Esophagus muscularis mucosa (tissue), 3 donors: ENCODE data around the gene TUBGCP6.
A peak's percentile ranks its signal among the peaks of the same experiment; 100 is the strongest.

Experiments
- POLR2A ChIP-seq: fragments of 450-650 bp; IDR thresholded peaks from one replicate; pipeline ENCODE4 v1.6.1; 2017; ENCODE audit warnings: antibody characterized with exemption, moderate library complexity, mild to moderate bottlenecking, low read depth
- TF ChIP-seq, protein P1 (sequence below), 3 experiments: fragments of 200-600 bp in 2 of 3; fragments of 450-650 bp in 1 of 3; sonication (generic) in 2 of 3; IDR thresholded peaks; one replicate each; pipeline ENCODE4 v1.5.1; 2017 to 2019; ENCODE audit warnings: antibody characterized with exemption in 3 of 3, mild to moderate bottlenecking in 2 of 3, moderate library complexity in 1 of 3

DNA sequence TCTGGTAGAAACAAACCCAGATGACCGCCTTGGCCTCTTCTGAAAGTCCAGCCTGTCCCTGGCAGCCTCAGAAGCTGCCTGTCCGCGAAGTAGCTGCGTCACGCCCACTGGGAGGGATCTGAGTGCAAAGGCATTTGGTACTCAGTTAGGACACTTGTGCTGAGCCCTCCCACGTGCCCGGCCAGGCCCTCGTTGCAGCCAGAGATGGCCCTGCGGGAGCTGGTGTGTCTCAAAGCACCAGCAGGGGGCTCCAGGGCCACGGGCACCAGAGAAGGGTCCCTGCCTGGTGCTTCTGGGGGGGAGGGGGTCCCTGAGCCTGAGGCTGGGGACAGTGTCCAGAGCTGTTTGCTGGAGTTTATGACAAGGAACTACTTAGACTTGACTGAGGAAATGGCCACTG is 38.2 kb downstream of the TUBGCP6 start:
- TF ChIP-seq POLR2A = no peak
- TF ChIP-seq, protein P1, sequence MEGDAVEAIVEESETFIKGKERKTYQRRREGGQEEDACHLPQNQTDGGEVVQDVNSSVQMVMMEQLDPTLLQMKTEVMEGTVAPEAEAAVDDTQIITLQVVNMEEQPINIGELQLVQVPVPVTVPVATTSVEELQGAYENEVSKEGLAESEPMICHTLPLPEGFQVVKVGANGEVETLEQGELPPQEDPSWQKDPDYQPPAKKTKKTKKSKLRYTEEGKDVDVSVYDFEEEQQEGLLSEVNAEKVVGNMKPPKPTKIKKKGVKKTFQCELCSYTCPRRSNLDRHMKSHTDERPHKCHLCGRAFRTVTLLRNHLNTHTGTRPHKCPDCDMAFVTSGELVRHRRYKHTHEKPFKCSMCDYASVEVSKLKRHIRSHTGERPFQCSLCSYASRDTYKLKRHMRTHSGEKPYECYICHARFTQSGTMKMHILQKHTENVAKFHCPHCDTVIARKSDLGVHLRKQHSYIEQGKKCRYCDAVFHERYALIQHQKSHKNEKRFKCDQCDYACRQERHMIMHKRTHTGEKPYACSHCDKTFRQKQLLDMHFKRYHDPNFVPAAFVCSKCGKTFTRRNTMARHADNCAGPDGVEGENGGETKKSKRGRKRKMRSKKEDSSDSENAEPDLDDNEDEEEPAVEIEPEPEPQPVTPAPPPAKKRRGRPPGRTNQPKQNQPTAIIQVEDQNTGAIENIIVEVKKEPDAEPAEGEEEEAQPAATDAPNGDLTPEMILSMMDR (IDR thresholded peaks at IDR 0.05) = peak in 2 of 3 experiments; percentile 11 to 49
